ENCODE data around the gene KCNH6.

Gene KCNH6

GRCh38 chr17:63486317-63487013 lies 36.7 kb upstream of the KCNH6 start:
- Histone ChIP-seq H3K4me3 (ENCODE audit: low read depth, low read length) (no peak overlapping the region), H3K36me3 (peaks cover 2% of the 10 kb centered on the region), H3K27me3 (ENCODE audit: insufficient read depth, low read depth, severe bottlenecking) (no peaks in the 10 kb centered on the region), H3K27ac (no peak overlapping the region), H3K9me3 (ENCODE audit: severe bottlenecking) (no peaks in the 10 kb centered on the region)
- DNase-seq: no peak
- no peak for TF ChIP-seq CTCF (IDR thresholded peaks at IDR 0.05; ENCODE audit: low read depth, low read length)

- no peak for DNase-seq
- Histone ChIP-seq H3K4me3 (ENCODE audit: low read depth, low read length) (no peak overlapping the region), H3K36me3 (peaks cover 2% of the 10 kb centered on the region), H3K9me3 (ENCODE audit: severe bottlenecking) (no peaks in the 10 kb centered on the region), H3K27me3 (ENCODE audit: insufficient read depth, low read depth, severe bottlenecking) (no peaks in the 10 kb centered on the region), H3K27ac (no peak overlapping the region)
- no peak for TF ChIP-seq CTCF (IDR thresholded peaks at IDR 0.05; ENCODE audit: low read depth, low read length)
These were observed 36.2 kb upstream of the KCNH6 start for GRCh38 chr17:63487014-63487339.

GRCh38 chr17:63488851-63489250 lies 34.3 kb upstream of the KCNH6 start:
- no peak overlapping the region; the same call in none of the 2 replicates for H3K27ac ChIP-seq
- no peaks in the 10 kb centered on the region for H3K9me3 ChIP-seq (ENCODE audit: severe bottlenecking)
- no peak for TF ChIP-seq CTCF (IDR thresholded peaks at IDR 0.05; ENCODE audit: low read depth, low read length)
- H3K36me3 ChIP-seq: peaks cover 2% of the 10 kb centered on the region
- DNase-seq: no peak
- no peak overlapping the region for H3K4me3 ChIP-seq (ENCODE audit: low read depth, low read length)
- no peaks in the 10 kb centered on the region for H3K27me3 ChIP-seq (ENCODE audit: insufficient read depth, low read depth, severe bottlenecking)

- DNase-seq: no peak
- Histone ChIP-seq H3K4me3 (ENCODE audit: low read depth, low read length) (no peak overlapping the region), H3K9me3 (ENCODE audit: severe bottlenecking) (no peaks in the 10 kb centered on the region), H3K27me3 (ENCODE audit: insufficient read depth, low read depth, severe bottlenecking) (no peaks in the 10 kb centered on the region), H3K27ac (peak overlapping the region; percentile 42), H3K36me3 (peaks cover 2% of the 10 kb centered on the region)
- TF ChIP-seq CTCF (IDR thresholded peaks at IDR 0.05; ENCODE audit: low read depth, low read length): no peak
These were observed 33.9 kb upstream of the KCNH6 start for GRCh38 chr17:63489291-63489690.

GRCh38 chr17:63490329-63490728 lies 32.8 kb upstream of the KCNH6 start:
- H3K4me3 ChIP-seq (ENCODE audit: low read depth, low read length): no peak overlapping the region
- H3K27me3 ChIP-seq (ENCODE audit: insufficient read depth, low read depth, severe bottlenecking): no peaks in the 10 kb centered on the region
- H3K9me3 ChIP-seq (ENCODE audit: severe bottlenecking): no peaks in the 10 kb centered on the region
- DNase-seq: no peak
- peak; percentile 16; the same call in 1 of the 2 replicates for TF ChIP-seq CTCF (IDR thresholded peaks at IDR 0.05; ENCODE audit: low read depth, low read length)
- no peak overlapping the region for H3K27ac ChIP-seq
- peaks cover 2% of the 10 kb centered on the region for H3K36me3 ChIP-seq

GRCh38 chr17:63490858-63491400 lies 32.2 kb upstream of the KCNH6 start:
- Histone ChIP-seq H3K27ac (no peak overlapping the region), H3K4me3 (ENCODE audit: low read depth, low read length) (no peak overlapping the region), H3K9me3 (ENCODE audit: severe bottlenecking) (no peaks in the 10 kb centered on the region), H3K27me3 (ENCODE audit: insufficient read depth, low read depth, severe bottlenecking) (no peaks in the 10 kb centered on the region), H3K36me3 (peaks cover 2% of the 10 kb centered on the region)
- TF ChIP-seq CTCF (IDR thresholded peaks at IDR 0.05; ENCODE audit: low read depth, low read length): no peak
- DNase-seq: no peak

Measured in WERI-Rb-1 (cell line).